HG02970 (cell line): ENCODE data around the gene PRR5.
"Not testable (repeated sequence)": the region's sequence is repeated elsewhere in the genome, so short reads cannot be mapped to it uniquely, and the experiment has no call there.

Source experiments
- ATAC-seq: cut with Tn5 transposase; IDR thresholded peaks from one replicate; pipeline ENCODE4 v1.9.1; 2021; ENCODE audit warnings: mild to moderate bottlenecking, moderate library complexity, moderate number of reproducible peaks; ENCODE audit not compliant: unreplicated experiment, low FRiP score

Gene PRR5

GRCh38 chr22:44732661-44733060, 30.7 kb downstream of the PRR5 start:
- ATAC-seq: no peak

GRCh38 chr22:44733426-44734106, 31.6 kb downstream of the PRR5 start:
- no peak for ATAC-seq

GRCh38 chr22:44734278-44734677, 32.3 kb downstream of the PRR5 start:
- ATAC-seq: no peak

- no peak for ATAC-seq
Observed at GRCh38 chr22:44734801-44735517, 33.0 kb downstream of the PRR5 start.

GRCh38 chr22:44735518-44736428, 33.8 kb downstream of the PRR5 start:
- no peak for ATAC-seq

GRCh38 chr22:44736581-44737405, 34.8 kb downstream of the PRR5 start:
- ATAC-seq: no peak

GRCh38 chr22:44737406-44738346, 35.7 kb downstream of the PRR5 start:
- no peak for ATAC-seq

- no peak for ATAC-seq
Observed at GRCh38 chr22:44738347-44738715, 36.3 kb downstream of the PRR5 start.

- ATAC-seq: no peak
Observed at GRCh38 chr22:44739024-44739423, 37.0 kb downstream of the PRR5 start.

GRCh38 chr22:44739666-44740065, 37.7 kb downstream of the PRR5 start:
- ATAC-seq: not testable (repeated sequence)

- no peak for ATAC-seq
Observed at GRCh38 chr22:44740307-44740706, 38.3 kb downstream of the PRR5 start.

GRCh38 chr22:44741929-44742328, 39.9 kb downstream of the PRR5 start:
- ATAC-seq: no peak

- ATAC-seq: no peak
Observed at GRCh38 chr22:44743247-44743646, 41.2 kb downstream of the PRR5 start.

- ATAC-seq: no peak
Observed at GRCh38 chr22:44743804-44744211, 41.8 kb downstream of the PRR5 start.

GRCh38 chr22:44745853-44746789, 44.1 kb downstream of the PRR5 start:
- ATAC-seq: no peak

GRCh38 chr22:44747784-44748127, 45.8 kb downstream of the PRR5 start:
- not testable (repeated sequence) for ATAC-seq

GRCh38 chr22:44748524-44748923, 46.5 kb downstream of the PRR5 start:
- no peak for ATAC-seq

GRCh38 chr22:44750481-44750880, 48.5 kb downstream of the PRR5 start:
- no peak for ATAC-seq
